Medulla oblongata (tissue), 1 donor: ENCODE measurements around the gene SLC27A6.
"Not testable (repeated sequence)": the region's sequence is repeated elsewhere in the genome, so short reads cannot be mapped to it uniquely, and the experiment has no call there.

Experiments used
- DNase-seq: peaks from one replicate; pipeline ENCODE4 v3.0.0-alpha.2; 2015; ENCODE audit errors: extremely low spot score

SLC27A6 gene

GRCh38 chr5:129001841-129002526 lies 36.7 kb downstream of the SLC27A6 start:
- no peak for DNase-seq

- DNase-seq: no peak
Measured at GRCh38 chr5:129002527-129002842, 37.2 kb downstream of the SLC27A6 start.

- no peak for DNase-seq
Measured at GRCh38 chr5:129003232-129003631, 37.9 kb downstream of the SLC27A6 start.

- no peak for DNase-seq
Measured at GRCh38 chr5:129014185-129014584, 48.9 kb downstream of the SLC27A6 start.

- DNase-seq: no peak
Measured at GRCh38 chr5:129018837-129019236, 53.5 kb downstream of the SLC27A6 start.

GRCh38 chr5:129019401-129019908 lies 54.2 kb downstream of the SLC27A6 start:
- no peak for DNase-seq

GRCh38 chr5:129020683-129021082 lies 55.4 kb downstream of the SLC27A6 start:
- no peak for DNase-seq

- DNase-seq: no peak
Measured at GRCh38 chr5:129021744-129022143, 56.5 kb downstream of the SLC27A6 start.

- DNase-seq: no peak
Measured at GRCh38 chr5:129022599-129022998, 57.3 kb downstream of the SLC27A6 start.

GRCh38 chr5:129027260-129027659 lies 62.0 kb downstream of the SLC27A6 start:
- DNase-seq: no peak

GRCh38 chr5:129031886-129032683 lies 66.8 kb downstream of the SLC27A6 start:
- DNase-seq: no peak

- DNase-seq: not testable (repeated sequence)
Measured at GRCh38 chr5:129036257-129036656, 71.0 kb downstream of the SLC27A6 start.

- DNase-seq: no peak
Measured at GRCh38 chr5:129041196-129041881, 76.1 kb downstream of the SLC27A6 start.

GRCh38 chr5:129042306-129042705 lies 77.0 kb downstream of the SLC27A6 start:
- DNase-seq: no peak

GRCh38 chr5:129043894-129044293 lies 78.6 kb downstream of the SLC27A6 start:
- no peak for DNase-seq

GRCh38 chr5:129046151-129046550 lies 80.9 kb downstream of the SLC27A6 start:
- no peak for DNase-seq

GRCh38 chr5:129048509-129048908 lies 83.2 kb downstream of the SLC27A6 start:
- no peak for DNase-seq

GRCh38 chr5:129049126-129049799 lies 84.0 kb downstream of the SLC27A6 start:
- no peak for DNase-seq

GRCh38 chr5:129051283-129051682 lies 86.0 kb downstream of the SLC27A6 start:
- no peak for DNase-seq

GRCh38 chr5:129053438-129053837 lies 88.2 kb downstream of the SLC27A6 start:
- DNase-seq: no peak

- DNase-seq: no peak
Measured at GRCh38 chr5:129057329-129057728, 92.0 kb downstream of the SLC27A6 start.

GRCh38 chr5:129061849-129062248 lies 96.6 kb downstream of the SLC27A6 start:
- DNase-seq: no peak
